ENCODE data around the gene KDM5B. TPM values are rescaled to one million over a fixed set of nuclear protein-coding genes. Genes with fewer than 3 reads are reported as not detected.

KDM5B gene
- total and polyA plus RNA-seq, 2 of the 8 experiments (the other 6 are each of a cell fraction or from before 2014, with no cell fraction given): 73.3 to 210 TPM

DNA sequence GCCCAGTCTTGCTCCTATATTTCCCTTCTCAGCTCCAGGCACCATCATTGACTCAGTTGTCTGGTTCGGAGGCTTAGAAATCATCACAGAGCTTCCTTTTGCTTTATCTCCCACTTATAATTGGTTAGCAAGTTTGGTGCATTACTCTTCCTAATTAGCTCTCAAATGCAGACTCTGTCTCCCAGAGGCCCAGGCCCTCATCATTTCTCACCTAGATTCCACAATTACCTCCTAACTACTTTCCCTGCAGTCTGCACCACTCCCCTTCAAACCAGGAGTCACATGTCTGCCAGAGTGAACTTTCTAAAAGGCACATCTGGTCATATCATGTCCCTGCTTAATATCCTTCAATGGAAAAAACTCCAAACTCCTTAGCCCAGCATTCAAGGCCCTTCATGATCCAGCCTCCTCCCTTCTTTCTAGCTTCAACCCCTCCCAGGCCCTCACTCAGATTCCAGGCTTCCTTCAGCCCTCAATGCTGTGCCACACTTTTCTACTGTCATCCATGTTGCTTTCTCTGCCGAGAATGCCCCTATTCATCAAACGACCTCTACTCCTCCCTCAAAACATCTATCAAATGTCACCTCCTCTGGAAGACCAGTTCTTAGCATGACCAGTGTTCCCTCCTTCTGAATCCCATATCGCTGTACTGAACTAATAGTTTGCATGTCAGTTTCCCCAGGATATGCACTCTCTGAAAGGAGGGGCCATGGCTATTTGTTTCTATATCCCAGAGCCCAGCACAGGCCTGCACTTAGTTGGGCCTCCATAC, 128.6 kb downstream of the KDM5B start:
- WGBS, 2 experiments (ENCODE audit: extremely low coverage in 1 of 2, insufficient coverage in 1 of 2, insufficient read length in 1 of 2, insufficient replicate concordance in 2 of 2, low coverage in 1 of 2, low lambda C conversion rate in 2 of 2, missing lambda C conversion rate in 1 of 2): 87% methylated on average over 4 of the region's 4 CpGs; no CpG with 5 or more reads in 1 of the 2 experiments
- peak overlapping the region; percentile 61; the same call in 1 of the 2 replicates for H2BK15ac ChIP-seq (ENCODE audit: low read length)
- H3K4ac ChIP-seq (replicated peaks; ENCODE audit: insufficient read length, low read depth, low read length): no peak overlapping the region
- no peak overlapping the region for H3K23ac ChIP-seq (ENCODE audit: insufficient read length)
- no peak overlapping the region for H4K8ac ChIP-seq (ENCODE audit: extremely low read depth, insufficient read depth, low read length)
- H3K27me3 ChIP-seq (replicated peaks in 1 of 4; ENCODE audit: control insufficient read depth in 3 of 4, extremely low read depth in 1 of 4, insufficient read depth in 3 of 4, low read length in 3 of 4): no peaks in the 10 kb centered on the region
- H2AK5ac ChIP-seq (ENCODE audit: low read depth, low read length): no peak overlapping the region
- H3K56ac ChIP-seq (replicated peaks; ENCODE audit: insufficient read length, low read depth, low read length): no peak overlapping the region
- no peak overlapping the region for H4K91ac ChIP-seq (replicated peaks; ENCODE audit: insufficient read length, low read length)
- no peaks in the 10 kb centered on the region; a peak in 1 of 4 replicates for H3K79me2 ChIP-seq (ENCODE audit: control insufficient read depth in 1 of 2, insufficient read depth in 2 of 2, low read length in 2 of 2)
- no peak overlapping the region for H2BK12ac ChIP-seq (ENCODE audit: low read depth, low read length)
- no peak overlapping the region for H2BK20ac ChIP-seq (ENCODE audit: low read length)
- no peaks in the 10 kb centered on the region; the same call in 1 of the 2 replicates for H3K79me1 ChIP-seq (ENCODE audit: low read depth, low read length)
- H3K18ac ChIP-seq (ENCODE audit: extremely low read depth, low read length): no peak overlapping the region
- peaks cover 2 to 4% of the 10 kb centered on the region in 2 experiments for H4K20me1 ChIP-seq (replicated peaks in 1 of 2; ENCODE audit: control insufficient read depth in 1 of 2, insufficient read depth in 2 of 2, low read length in 2 of 2)
- ChIA-PET CTCF (ENCODE audit: partially characterized antibody) (interaction anchor here (0.6 to 7.8 kb wide), 13 partner anchors 9 to 480 kb away, joined by 3 to 94 read pairs (median 6); no protein-coding TSS in a partner anchor), POLR2A (ENCODE audit: partially characterized antibody) (interaction anchor here (1.1 to 1.4 kb wide), 3 partner anchors 9 to 17 kb away, joined by 3 to 7 read pairs (median 6); no protein-coding TSS in a partner anchor)
- peaks cover 3 to 14% (median 6%) of the 10 kb centered on the region in 4 experiments; a peak in 5 of 7 replicates for H3K4me1 ChIP-seq (replicated peaks in 1 of 4; ENCODE audit: control insufficient read depth in 3 of 4, insufficient read depth in 4 of 4, low read length in 3 of 4)
- H3K4me3 ChIP-seq (ENCODE audit: extremely low read depth in 1 of 4, insufficient read depth in 2 of 4, low read depth in 3 of 4, low read length in 4 of 4): no peak overlapping the region
- H3K14ac ChIP-seq (ENCODE audit: insufficient read length): no peak overlapping the region
- no peak overlapping the region for H3K27ac ChIP-seq (ENCODE audit: low read depth, low read length)
- DNase-seq (ENCODE audit: low read depth in 1 of 2, low spot score in 2 of 2) (no peak), FAIRE-seq (no peak)
- no peak overlapping the region for H2BK5ac ChIP-seq (ENCODE audit: low read depth, low read length)
- no peak overlapping the region for H3K9ac ChIP-seq (replicated peaks in 1 of 4; ENCODE audit: extremely low read depth in 1 of 4, low read depth in 3 of 4, low read length in 3 of 4)
- H3K4me2 ChIP-seq (ENCODE audit: insufficient read depth in 1 of 2, low read depth in 2 of 2, low read length in 2 of 2): no peak overlapping the region
- H3K9me3 ChIP-seq (ENCODE audit: insufficient read depth in 2 of 2, low read depth in 1 of 2, low read length in 1 of 2): no peaks in the 10 kb centered on the region
- H2AFZ ChIP-seq (ENCODE audit: low read length): no peak overlapping the region
- no peak for TF ChIP-seq CTBP2 (IDR thresholded peaks at IDR 0.05; ENCODE audit: borderline replicate concordance, insufficient read depth, insufficient read length, low read length)
- TF ChIP-seq TAF7 (optimal IDR thresholded peaks at IDR 0.05; ENCODE audit: borderline replicate concordance, low read depth, low read length): no peak
- TF ChIP-seq GABPA (IDR thresholded peaks at IDR 0.05; ENCODE audit: borderline replicate concordance, insufficient read depth, low read length): no peak
- TF ChIP-seq, protein P1, sequence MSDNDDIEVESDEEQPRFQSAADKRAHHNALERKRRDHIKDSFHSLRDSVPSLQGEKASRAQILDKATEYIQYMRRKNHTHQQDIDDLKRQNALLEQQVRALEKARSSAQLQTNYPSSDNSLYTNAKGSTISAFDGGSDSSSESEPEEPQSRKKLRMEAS (IDR thresholded peaks at IDR 0.05): no peak
- H4K5ac ChIP-seq (ENCODE audit: insufficient read length, low read depth, low read length): no peak overlapping the region
- no peaks in the 10 kb centered on the region for H3K23me2 ChIP-seq (ENCODE audit: low read depth, low read length)
- H3K36me3 ChIP-seq (ENCODE audit: control insufficient read depth in 2 of 4, insufficient read depth in 4 of 4, low read length in 3 of 4): no peaks in the 10 kb centered on the region
- no peak overlapping the region for H2BK120ac ChIP-seq (replicated peaks; ENCODE audit: low read depth, low read length)

All from H1 (cell line).